Mammary epithelial cell (primary cell): ENCODE results near the gene SH3TC1.

Experiments
- CTCF ChIP-seq, 2 donors: IDR thresholded peaks in 1 of 2; conservative IDR thresholded peaks in 1 of 2; 2 replicates each; pipeline ENCODE4 v1.5.1; 2011 to 2012; ENCODE audit warnings: inconsistent platforms in 2 of 2, low read length in 2 of 2, mild to moderate bottlenecking in 2 of 2, control low read depth in 1 of 2, low read depth in 1 of 2; ENCODE audit not compliant: insufficient read depth in 1 of 2; ENCODE audit errors: extremely low read depth in 1 of 2
- EZH2 ChIP-seq: IDR thresholded peaks from 2 replicates; pipeline ENCODE4 v1.6.1; 2012; ENCODE audit warnings: low read length, inconsistent platforms, borderline replicate concordance

GRCh38 chr4:8275548-8275910 lies 76.4 kb downstream of the SH3TC1 start:
- TF ChIP-seq EZH2 = no peak
- TF ChIP-seq CTCF (conservative IDR thresholded peaks at IDR 0.05 in 1 of 2, IDR thresholded peaks at IDR 0.05 in 1 of 2; ENCODE audit: extremely low read depth in 1 of 2, insufficient read depth in 1 of 2, low read depth in 1 of 2, low read length in 2 of 2) = no peak
